ENCODE measurements around the gene ROR2.

Gene ROR2

DNA sequence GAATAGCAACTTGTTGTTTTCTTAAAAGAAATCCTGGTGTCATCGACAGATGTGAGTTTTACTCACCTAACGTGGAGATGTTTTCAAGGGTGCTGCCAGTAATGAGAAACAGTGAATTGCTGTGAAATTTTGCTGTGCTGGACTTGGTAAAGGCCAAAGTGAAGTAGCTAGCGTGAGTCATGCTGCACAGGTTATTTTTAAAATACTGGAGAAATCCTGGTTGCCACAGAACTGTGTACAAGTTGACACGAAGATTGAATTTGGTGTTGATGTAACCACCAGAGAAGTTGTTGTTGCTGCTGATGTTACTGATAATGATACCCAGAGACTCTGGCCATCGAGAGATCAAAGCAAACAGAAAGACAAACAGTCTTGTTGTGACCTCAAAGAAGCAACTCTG lies 338.4 kb downstream of the ROR2 start:
- FAIRE-seq: no peak

DNA sequence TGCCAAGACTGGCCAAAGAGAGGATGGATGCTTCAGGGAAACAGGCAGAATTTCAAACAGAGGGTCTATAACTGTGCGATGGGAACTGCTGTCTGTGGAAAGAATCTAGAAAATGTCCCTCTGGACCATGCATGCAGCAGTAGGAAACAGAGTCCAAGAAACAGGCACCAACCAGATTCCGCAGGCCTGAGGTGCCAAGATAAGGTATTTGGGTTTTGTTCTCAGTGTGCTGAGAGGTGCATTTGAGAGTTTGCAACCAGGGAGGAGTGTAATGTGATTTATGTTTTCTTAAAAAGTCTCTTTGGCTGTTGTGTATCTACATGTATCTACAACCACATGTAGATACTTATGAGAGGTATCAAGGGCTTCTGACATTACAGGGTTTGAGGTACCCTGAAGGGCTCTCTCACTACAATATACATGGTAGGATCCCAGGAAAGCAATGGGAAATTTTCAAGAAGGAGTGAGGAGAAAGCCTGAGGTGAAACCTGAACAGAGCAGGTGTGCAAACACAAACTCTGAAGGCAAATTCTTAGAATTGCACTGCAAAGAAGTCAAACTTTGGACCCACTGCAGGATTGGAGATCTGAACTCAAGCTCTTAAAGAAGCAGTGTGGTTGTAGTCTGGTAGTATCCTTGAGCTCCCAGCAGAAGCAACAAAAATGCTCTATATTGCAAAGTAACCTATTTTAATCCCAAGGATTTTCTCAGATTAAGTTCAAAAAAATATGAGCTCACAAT lies 343.6 kb downstream of the ROR2 start:
- DNase-seq (ENCODE audit: insufficient read length, low spot score) (no peak), FAIRE-seq (no peak)

More for the DNA sequence above, 338.4 kb downstream of the ROR2 start:
- DNase-seq (ENCODE audit: insufficient read length, low spot score): no peak

DNA sequence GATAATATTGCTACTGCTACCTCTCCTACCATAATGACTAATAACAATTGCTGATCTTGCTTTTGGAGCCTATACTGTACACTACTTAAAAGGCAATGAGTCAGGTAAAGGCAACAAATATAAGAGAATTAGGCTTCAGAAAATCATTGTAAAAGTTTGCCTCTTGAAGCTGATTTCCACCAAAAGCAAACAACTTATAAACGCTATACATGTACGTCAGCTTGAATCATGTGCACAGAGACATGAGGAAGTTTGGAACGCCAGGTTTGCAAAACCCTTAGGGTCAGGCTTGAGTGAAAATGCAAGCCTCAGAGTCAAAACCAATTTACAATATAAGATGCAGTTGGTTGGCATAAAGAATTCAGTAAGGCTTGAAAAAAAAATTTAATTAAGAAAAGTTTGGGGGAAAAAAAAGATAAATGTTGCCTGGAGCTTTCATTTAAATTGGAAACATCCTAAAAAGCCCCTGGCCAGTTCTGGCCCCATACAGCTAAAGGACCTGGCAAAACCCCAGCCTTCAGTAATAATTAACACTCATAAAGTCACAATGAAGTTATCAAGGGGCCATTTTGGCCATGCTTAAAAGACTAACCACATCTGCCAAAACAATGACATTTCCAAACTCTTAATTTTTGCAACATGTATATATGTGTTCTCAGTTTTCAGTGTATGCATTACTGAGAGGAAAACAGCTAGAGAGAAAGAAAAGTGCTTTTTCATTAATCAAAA lies 345.4 kb downstream of the ROR2 start:
- FAIRE-seq (no peak), DNase-seq (ENCODE audit: insufficient read length, low spot score) (no peak)

DNA sequence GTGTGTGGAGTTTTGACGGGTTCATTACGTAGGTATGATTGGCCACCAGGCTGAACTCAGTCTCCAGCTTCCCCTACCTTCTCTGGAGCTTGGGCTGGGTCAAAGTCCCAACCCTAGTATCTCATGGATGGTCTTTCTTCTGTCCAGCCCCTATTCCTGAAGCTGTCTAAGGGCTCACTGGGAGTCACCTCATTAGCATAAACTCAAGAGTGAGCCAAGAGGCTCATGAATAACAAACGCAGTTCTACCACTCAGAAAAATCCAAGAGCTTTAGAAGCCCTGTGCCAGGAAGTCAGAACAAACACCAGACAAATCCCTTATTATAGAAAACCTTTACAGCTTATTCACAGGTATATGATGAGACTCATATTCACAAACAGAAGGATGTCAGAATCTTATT lies 346.1 kb downstream of the ROR2 start:
- no peak for FAIRE-seq
- DNase-seq (ENCODE audit: insufficient read length, low spot score): no peak

DNA sequence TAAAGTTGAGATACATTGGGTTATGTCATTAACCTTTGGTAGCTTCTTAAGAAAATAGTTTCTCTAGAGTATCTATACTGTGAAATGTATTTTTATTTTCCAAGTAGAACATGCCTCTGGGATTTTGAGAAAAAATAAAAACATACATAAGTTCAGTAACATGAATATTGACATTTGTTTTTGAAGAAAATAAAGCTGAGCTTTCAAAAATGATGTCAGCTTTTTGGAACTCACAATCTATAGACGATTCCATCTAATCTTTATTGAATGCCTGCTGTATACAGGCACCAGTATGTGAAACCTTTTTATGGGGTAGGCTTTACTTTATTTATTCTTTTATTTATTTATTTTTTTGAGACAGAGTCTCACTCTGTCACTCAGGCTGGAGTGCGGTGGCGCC lies 350.5 kb downstream of the ROR2 start:
- FAIRE-seq (no peak), DNase-seq (ENCODE audit: insufficient read length, low spot score) (no peak)

- DNase-seq (ENCODE audit: insufficient read length, low spot score): no peak
These were observed 358.4 kb downstream of the ROR2 start for GRCh38 chr9:91591627-91592026.

GRCh38 chr9:91589101-91589553 lies 360.9 kb downstream of the ROR2 start:
- FAIRE-seq: no peak
- DNase-seq (ENCODE audit: insufficient read length, low spot score): no peak

More at GRCh38 chr9:91591627-91592026, 358.4 kb downstream of the ROR2 start:
- FAIRE-seq: no peak

- DNase-seq (ENCODE audit: insufficient read length, low spot score) (no peak), FAIRE-seq (no peak)
These were observed 363.7 kb downstream of the ROR2 start for GRCh38 chr9:91586282-91586681.

- DNase-seq (ENCODE audit: insufficient read length, low spot score) (no peak), FAIRE-seq (no peak)
These were observed 366.1 kb downstream of the ROR2 start for GRCh38 chr9:91583966-91584365.

GRCh38 chr9:91583161-91583875 lies 366.7 kb downstream of the ROR2 start:
- no peak for FAIRE-seq
- no peak for DNase-seq (ENCODE audit: insufficient read length, low spot score)

- FAIRE-seq: no peak
These were observed 367.8 kb downstream of the ROR2 start for GRCh38 chr9:91582181-91582580.

DNA sequence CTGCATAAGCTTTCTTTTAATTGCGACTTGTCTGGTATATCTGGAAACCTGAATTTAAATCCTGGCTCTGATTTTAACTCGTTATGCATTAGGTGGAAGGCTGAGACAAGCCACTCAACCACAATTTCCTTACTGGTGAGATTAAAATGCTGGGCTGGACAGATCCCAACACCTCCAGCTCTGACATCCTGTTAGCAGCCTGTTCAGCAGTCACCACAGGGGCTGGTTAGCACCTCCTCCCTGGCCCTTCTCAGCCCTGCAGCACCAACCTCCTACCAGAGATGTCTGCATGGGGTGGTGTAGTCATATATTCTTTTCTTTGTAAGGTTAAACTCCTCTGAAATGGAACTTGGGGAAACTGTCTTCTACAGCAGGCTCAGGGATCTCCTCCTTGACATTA lies 369.9 kb downstream of the ROR2 start:
- FAIRE-seq (no peak), DNase-seq (ENCODE audit: insufficient read length, low spot score) (no peak)

More at GRCh38 chr9:91582181-91582580, 367.8 kb downstream of the ROR2 start:
- no peak for DNase-seq (ENCODE audit: insufficient read length, low spot score)

- no peak for DNase-seq (ENCODE audit: insufficient read length, low spot score)
- FAIRE-seq: peak; percentile 51
These were observed 371.1 kb downstream of the ROR2 start for GRCh38 chr9:91578911-91579310.

DNA sequence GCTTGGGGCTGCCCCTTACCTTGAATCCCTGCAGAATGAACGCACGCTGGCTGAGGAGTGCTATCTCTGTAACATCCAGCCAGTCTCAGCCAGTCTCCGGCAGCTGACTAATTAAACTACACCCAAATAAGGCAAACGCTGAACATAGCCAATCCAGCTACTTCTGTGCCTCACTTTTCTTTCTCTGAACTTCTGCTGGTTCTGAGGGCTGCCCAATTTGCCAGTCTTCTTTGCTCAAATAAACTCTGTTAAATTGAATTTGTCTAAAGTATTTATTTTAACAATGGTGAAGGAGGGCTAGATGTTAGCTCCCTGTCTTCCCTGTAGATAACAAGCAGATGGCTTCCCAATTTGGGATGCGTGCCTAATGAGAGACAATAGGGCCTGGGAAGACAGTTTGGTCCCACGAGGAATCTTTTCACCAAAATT lies 372.4 kb downstream of the ROR2 start:
- DNase-seq (ENCODE audit: insufficient read length, low spot score) (no peak), FAIRE-seq (no peak)

- FAIRE-seq (no peak), DNase-seq (ENCODE audit: insufficient read length, low spot score) (no peak)
These were observed 377.2 kb downstream of the ROR2 start for GRCh38 chr9:91572811-91573210.

DNA sequence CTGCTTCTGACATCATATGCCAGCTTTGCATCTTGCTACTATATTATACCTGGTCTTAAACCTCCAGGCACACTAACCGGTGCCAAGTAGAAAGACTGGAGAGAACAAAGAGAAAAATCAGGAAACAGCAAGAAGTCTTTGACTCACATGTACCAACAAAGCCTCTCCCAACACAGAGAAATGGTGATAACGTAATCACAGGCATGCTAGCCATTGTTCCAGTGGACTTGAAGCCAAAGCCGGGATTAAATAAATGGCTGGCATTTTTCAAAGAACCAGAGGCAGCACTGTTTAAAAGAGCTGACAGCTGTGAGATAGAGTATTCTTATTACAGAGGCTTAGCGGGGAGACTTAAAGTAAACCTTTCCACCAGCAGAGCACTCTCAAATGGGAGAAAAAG lies 378.0 kb downstream of the ROR2 start:
- DNase-seq (ENCODE audit: insufficient read length, low spot score): no peak
- FAIRE-seq: no peak

- DNase-seq (ENCODE audit: insufficient read length, low spot score): no peak
- FAIRE-seq: no peak
These were observed 379.0 kb downstream of the ROR2 start for GRCh38 chr9:91571036-91571435.

- FAIRE-seq (no peak), DNase-seq (ENCODE audit: insufficient read length, low spot score) (no peak)
These were observed 382.3 kb downstream of the ROR2 start for GRCh38 chr9:91567642-91568274.

DNA sequence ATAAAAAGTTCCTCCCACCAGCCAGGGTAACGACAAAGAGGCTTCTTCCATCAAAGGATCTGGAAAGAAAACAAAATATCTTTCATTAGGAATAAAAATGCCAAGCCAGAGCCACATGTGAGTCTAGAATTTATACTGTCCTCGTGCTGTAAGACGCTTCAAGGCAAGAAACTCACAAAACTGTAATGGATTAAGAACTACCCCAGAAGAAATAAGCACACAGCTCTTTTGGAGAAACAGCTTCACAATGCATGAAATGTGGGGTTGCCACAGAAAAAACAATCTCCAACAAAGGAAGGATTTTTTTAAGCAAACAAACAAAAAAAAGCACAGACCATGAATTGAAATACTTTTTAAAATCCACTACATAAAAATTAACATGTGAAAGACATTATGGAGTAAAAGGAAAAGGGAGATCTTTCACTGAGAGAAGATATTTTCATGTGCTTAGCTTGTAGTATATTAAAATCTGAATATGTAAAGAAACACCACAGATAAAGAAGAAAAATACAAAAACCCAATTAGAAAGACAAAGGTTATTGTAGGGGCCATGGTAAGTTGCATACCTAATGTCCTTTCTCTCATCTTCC lies 385.9 kb downstream of the ROR2 start:
- FAIRE-seq (no peak), DNase-seq (ENCODE audit: insufficient read length, low spot score) (no peak)

- no peak for DNase-seq (ENCODE audit: insufficient read length, low spot score)
- FAIRE-seq: no peak
These were observed 387.6 kb downstream of the ROR2 start for GRCh38 chr9:91562416-91562815.

- FAIRE-seq: no peak
- DNase-seq (ENCODE audit: insufficient read length, low spot score): no peak
These were observed 389.7 kb downstream of the ROR2 start for GRCh38 chr9:91560301-91560700.

Measured in GM19239 (cell line).